Jurkat, Clone E6-1 (cell line): Measurements from ENCODE around the gene LRRC45.

Experiments
- DNase-seq: peaks from one replicate; pipeline ENCODE4 v3.0.0-alpha.2; 2011; ENCODE audit warnings: low read depth, low spot score
- H3K4me3 ChIP-seq: 2 replicates; pipeline ENCODE4 v1.5.1; 2011; ENCODE audit warnings: mild to moderate bottlenecking, low read length, control low read depth, moderate library complexity

LRRC45 gene

GRCh38 chr17:82065638-82066303 lies 42.7 kb downstream of the LRRC45 start, which contains the start of gene DUS1L:
Gene DUS1L, minus strand, starts transcription at chr17:82065804. Its CDS starts 745 bp downstream, at chr17:82065059.
- peak within 1 kb of the TSS; percentile 84 for H3K4me3 ChIP-seq
- peak; percentile 41 for DNase-seq

- no peak overlapping the region for H3K4me3 ChIP-seq
- DNase-seq, result no peak
These were observed 47.5 kb downstream of the LRRC45 start for GRCh38 chr17:82070611-82071010.

GRCh38 chr17:82072827-82073226 lies 49.7 kb downstream of the LRRC45 start:
- H3K4me3 ChIP-seq, result no peak overlapping the region
- no peak for DNase-seq

GRCh38 chr17:82073446-82073845 lies 50.3 kb downstream of the LRRC45 start:
- no peak overlapping the region for H3K4me3 ChIP-seq
- no peak for DNase-seq

GRCh38 chr17:82076018-82076784 lies 53.1 kb downstream of the LRRC45 start:
- no peak overlapping the region for H3K4me3 ChIP-seq
- DNase-seq, result no peak

GRCh38 chr17:82076785-82077591 lies 53.9 kb downstream of the LRRC45 start:
- H3K4me3 ChIP-seq, result no peak overlapping the region
- no peak for DNase-seq

- H3K4me3 ChIP-seq, result no peak overlapping the region
- DNase-seq, result no peak
These were observed 54.7 kb downstream of the LRRC45 start for GRCh38 chr17:82077617-82078358.

- H3K4me3 ChIP-seq, result no peak overlapping the region
- no peak for DNase-seq
These were observed 55.3 kb downstream of the LRRC45 start for GRCh38 chr17:82078433-82078832.

GRCh38 chr17:82079001-82079677 lies 56.0 kb downstream of the LRRC45 start:
- no peak overlapping the region for H3K4me3 ChIP-seq
- DNase-seq, result no peak

GRCh38 chr17:82080048-82080788 lies 57.1 kb downstream of the LRRC45 start:
- H3K4me3 ChIP-seq, result no peak overlapping the region
- DNase-seq, result no peak
